Motor neuron (in vitro differentiated cells): ENCODE results near the gene PPP1R1B. TPM values are rescaled to one million over a fixed set of nuclear protein-coding genes. Genes with fewer than 3 reads are reported as not detected.

Source experiments
- total RNA-seq, 8 experiments: library from RNA; unstranded; fragments of 300-600 nt; gene quantifications; 2 replicates each; pipeline versions ENCODE4 v1.2.3 to v1.2.4, GENCODE V29; 2022

Gene PPP1R1B
- total RNA-seq, 8 experiments from 2014 or later, result 0.38 to 7.8 (median 0.91) TPM

Other genes starting within 250 kb of the PPP1R1B start
- gene FBXL20, start 225.3 kb upstream of the PPP1R1B start, total RNA-seq, result 10 to 100 TPM in 7 of 8 experiments, 1 to 10 TPM in 1; 7.6 to 21.7 (median 14.9) TPM
- gene MED1, start 175.7 kb upstream of the PPP1R1B start, total RNA-seq, result 10 to 100 TPM; 20.1 to 54.8 (median 28.2) TPM
- 10 to 100 TPM; 21.7 to 82.3 (median 32.2) TPM for gene CDK12, start 165.5 kb upstream of the PPP1R1B start, total RNA-seq
- under 1 TPM; 0.05 to 1.00 (median 0.13) TPM for gene NEUROD2, start 19.0 kb upstream of the PPP1R1B start, total RNA-seq
- gene STARD3, start 10.2 kb downstream of the PPP1R1B start, total RNA-seq, result 10 to 100 TPM; 22.8 to 39.8 (median 29.6) TPM
- 1 to 10 TPM in 6 of 8 experiments, under 1 TPM in 2; 0.27 to 2.8 (median 1.2) TPM for gene TCAP, start 38.4 kb downstream of the PPP1R1B start, total RNA-seq
- gene PNMT, start 41.5 kb downstream of the PPP1R1B start, total RNA-seq, result 1 to 10 TPM in 2 of 8 experiments, under 1 TPM in 4, not detected in 2; 0.27 to 1.1 (median 0.87) TPM
- gene PGAP3, start 61.1 kb downstream of the PPP1R1B start, total RNA-seq, result 10 to 100 TPM in 4 of 8 experiments, 1 to 10 TPM in 4; 4.6 to 16.6 (median 8.1) TPM
- gene ERBB2, start 73.1 kb downstream of the PPP1R1B start, total RNA-seq, result 10 to 100 TPM in 7 of 8 experiments, 1 to 10 TPM in 1; 7.0 to 54.7 (median 15.9) TPM
- 10 to 100 TPM; 27.2 to 59.3 (median 40.5) TPM for gene MIEN1, start 103.6 kb downstream of the PPP1R1B start, total RNA-seq
- gene GRB7, start 111.0 kb downstream of the PPP1R1B start, total RNA-seq, result 1 to 10 TPM in 4 of 8 experiments, under 1 TPM in 1, not detected in 3; 0.83 to 2.6 (median 1.8) TPM
- 1 to 10 TPM in 1 of 8 experiments, under 1 TPM in 6, not detected in 1; under 0.01 to 1.7 (median 0.19) TPM for gene IKZF3, start 237.4 kb downstream of the PPP1R1B start, total RNA-seq
- under 1 TPM in 1 of 8 experiments, not detected in 7; 0.14 TPM for gene ZPBP2, start 241.2 kb downstream of the PPP1R1B start, total RNA-seq